Retina (tissue), 1 donor: Measurements from ENCODE around the gene NFIA.

ENCODE experiments used
- DNase-seq: peaks from one replicate; pipeline ENCODE4 v3.0.0-alpha.2; 2016

NFIA gene

GRCh38 chr1:61190153-61190552 lies 107.8 kb downstream of the NFIA start:
- no peak for DNase-seq

DNA sequence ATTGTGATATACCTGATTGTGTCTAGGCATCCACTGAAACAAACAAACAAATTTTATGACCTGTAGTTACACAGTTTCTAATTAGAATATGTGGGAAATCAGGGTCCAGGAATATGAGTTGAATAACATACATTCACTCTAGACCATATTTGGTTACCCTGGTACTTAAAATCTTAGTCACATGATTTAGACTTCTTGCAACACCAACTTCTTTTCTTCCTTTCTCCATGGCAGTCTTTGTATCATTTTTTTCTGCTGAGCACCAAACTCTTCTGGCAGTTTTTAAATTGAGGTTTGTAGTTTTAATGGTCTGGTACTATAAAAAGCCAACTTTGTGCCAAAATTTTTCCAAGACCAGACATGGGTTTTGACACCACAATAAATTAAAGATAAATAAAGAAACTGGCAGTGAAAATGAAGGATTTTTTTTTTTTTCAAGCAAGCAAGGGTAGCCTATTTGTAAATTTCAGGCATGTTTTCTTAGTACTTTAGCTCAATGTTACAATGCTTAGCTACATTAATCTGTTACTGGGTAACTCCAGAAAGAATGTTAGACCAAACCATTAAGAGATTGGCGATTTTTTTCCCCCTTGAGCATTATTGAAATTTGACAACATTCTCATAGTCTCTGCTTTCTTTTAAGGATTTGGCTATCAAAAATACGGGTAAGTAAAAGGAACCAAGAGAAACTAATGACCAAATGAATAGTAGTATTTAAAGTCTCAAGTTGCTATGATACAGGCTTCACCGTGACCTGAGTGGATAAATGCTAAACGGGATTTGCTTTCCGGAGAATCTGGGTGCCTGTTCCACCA lies 108.5 kb downstream of the NFIA start:
- no peak for DNase-seq

DNA sequence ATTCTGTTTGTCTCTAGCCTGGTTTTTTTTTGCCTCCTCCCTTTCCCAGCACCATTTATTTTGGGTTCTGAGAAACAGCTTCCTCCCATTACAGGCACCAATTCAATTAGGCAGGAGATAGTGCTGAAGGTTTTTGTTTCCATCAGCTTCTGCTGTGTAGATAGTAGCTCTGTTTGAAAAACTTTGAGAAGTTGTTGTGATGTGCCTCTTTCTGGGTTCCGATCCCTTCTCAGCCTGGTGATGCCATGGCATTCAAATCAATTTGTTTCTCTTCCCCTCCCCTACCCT lies 109.0 kb downstream of the NFIA start:
- no peak for DNase-seq

DNA sequence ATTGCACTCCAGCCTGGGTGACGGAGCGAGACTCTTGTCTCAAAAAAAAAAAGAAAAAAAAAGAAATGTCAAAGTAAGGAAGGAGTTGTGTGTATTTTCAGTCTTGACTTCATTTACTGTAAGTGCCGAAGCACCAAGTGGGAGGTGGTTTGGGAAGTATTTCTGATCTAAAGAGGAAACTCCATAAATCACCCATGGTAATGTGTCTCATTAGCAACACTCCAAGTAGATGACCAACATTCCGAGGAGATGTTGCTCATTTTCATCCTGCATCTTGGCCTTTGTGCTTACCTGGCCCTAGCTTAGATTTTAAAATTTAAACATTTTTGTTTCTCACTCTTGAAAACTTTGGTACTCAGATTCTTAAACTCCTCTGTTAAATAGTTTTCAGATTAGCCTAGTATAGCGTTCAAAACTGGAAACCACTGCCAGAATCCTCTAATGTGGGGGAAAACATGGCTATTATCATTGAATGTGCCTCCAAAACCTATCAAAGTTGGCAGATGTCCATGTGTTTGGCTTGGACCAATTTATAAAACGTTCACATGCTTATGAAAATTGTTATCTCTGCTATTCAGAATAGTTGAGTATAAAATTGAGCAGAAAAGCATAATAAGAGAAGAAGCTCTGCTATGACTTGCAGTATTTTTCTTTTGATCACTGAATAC lies 110.4 kb downstream of the NFIA start:
- DNase-seq, result no peak

DNA sequence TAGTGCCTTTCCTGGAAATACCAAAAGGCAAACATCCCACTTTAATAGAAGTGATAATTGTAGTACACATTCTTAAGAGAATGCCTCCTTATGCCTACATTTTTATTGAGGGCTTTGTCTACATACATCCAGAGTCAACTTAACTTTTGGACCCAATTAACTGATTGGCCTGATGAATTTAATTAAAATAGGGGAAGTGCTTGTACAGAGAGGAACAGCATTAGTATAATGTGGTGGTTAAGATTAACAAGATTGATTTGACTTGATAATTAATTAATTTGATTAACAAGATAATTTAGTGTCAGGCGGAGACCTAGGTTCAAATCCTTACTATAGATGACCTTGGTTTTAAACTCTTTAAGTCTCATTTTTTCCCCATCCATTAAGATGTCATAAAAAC lies 111.4 kb downstream of the NFIA start:
- DNase-seq, result no peak

- no peak for DNase-seq
These were observed 116.2 kb downstream of the NFIA start for GRCh38 chr1:61198554-61198953.

- no peak for DNase-seq
These were observed 118.7 kb downstream of the NFIA start for GRCh38 chr1:61201035-61201434.

GRCh38 chr1:61202854-61203598 lies 120.7 kb downstream of the NFIA start:
- no peak for DNase-seq

DNA sequence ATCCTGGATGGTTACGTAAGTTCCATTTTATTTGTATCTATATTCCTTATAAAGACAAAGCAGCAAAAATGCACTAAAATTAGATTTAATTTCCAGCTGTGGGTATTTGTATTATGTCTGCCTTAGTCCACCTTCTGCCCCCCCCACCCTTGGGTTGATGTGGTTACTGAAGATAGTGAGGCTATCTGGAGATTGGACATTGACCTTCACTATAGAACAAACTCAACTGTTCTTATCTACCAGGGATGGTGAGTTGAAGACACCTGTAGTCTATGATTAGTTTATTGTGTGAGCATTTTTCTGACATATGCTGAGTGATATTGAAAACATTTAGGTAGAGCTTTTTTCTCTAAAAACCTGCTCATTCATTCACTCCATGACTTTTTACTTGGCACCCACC lies 122.2 kb downstream of the NFIA start:
- no peak for DNase-seq

GRCh38 chr1:61207416-61207815 lies 125.1 kb downstream of the NFIA start:
- no peak for DNase-seq

DNA sequence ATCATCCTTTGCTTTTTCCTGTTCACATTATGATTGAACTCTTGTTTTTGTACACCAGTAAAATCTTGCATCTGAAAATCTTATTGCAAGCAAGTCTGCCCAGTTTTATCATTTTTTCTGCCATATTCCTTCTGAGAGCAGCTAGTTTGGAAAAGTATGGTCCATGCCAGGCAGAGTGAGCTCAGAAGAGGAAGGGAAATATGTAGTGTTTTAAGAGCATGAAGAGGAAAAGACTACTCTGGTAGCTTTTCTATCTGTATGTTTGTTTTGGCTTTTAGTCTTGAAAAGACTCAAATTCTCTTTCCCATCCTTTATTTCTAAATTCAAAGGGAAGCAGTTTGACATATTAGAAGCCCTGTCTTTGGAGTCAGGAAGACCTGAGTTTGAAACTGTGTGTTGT lies 125.8 kb downstream of the NFIA start:
- DNase-seq, result no peak

- no peak for DNase-seq
These were observed 126.5 kb downstream of the NFIA start for GRCh38 chr1:61208831-61209230.

DNA sequence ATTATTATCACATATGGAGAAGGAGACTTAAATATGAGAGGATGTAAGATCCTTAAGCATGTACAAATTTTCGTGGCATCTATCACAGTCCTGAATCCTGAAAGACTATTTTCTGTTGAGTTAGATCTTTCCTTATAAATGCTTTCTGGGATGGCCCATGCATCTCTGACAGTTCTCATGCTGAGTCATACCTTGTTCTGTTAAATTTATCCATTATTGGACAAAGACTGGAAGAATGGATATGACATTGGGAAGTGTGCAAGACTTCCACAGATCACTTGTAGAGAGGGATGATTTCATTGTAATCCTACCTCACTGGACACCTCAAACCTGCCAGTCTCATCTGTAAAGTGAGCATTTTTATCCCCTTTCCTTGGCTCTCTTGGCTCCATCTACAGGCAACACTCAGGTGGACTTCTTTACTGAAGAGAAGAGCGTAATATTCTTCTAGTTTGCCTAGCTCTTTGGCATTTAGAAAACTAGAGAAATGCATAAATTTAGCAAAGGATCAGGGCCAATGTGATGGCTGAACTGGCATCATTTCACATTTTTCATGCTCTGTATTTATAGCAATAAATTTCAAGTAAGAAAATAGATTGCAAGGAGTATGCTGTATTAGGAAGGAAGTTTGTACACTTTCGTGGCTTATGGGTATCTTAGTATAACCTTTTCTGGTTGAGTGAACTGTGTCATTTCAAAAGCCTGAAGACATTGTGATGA lies 128.2 kb downstream of the NFIA start:
- no peak for DNase-seq

DNA sequence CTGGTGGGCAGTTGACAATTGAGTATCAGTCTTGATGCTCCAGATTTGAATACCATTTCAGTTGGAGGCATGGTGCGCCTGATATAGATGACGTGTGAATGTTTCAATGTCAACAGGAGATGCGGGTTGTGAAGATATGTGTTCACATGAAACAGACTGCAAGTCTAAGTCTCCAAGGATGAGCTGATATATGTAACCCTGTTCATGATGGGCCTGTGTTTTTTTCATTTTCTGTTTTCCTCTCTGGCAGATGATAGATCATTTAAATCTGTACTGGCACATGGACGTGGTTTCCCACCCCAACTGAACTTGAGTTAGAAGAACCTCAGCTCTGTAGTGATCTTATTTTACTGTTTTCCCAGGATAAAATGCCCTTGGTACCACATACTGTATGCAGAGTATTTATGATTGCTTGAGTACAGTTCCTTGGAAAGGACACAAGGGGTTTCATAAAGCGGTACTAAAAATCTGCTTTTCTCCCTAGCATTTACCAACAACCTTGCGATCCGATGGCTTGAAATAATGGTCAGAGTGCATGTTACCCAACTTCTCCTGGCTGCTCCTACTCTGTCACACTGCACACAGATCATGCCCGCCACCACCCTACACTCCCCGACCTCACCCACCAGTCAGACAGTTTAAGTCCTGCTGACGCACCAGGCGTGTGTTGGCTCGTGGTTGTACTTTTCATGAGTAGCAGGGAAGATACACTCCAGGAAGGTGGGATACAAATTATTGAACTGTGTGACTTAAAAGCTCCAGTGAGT lies 131.1 kb downstream of the NFIA start:
- no peak for DNase-seq

DNA sequence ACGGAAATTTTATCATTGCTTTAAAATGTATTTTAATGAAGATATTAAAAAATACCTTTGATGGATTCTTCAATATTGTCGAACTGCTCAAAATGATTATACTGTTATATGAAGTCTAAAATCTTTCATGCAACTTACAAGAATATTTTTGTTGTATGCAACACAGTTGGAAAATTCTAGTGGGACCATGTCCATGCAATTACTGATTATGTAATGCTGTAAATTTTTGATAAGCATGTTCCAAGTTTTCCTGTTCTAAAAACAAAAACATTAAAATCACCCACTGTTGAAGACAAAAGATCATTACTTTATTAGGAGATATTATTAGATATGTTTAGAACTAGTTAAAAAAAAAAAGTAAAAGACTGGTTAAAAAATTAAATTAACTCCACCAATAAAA lies 132.8 kb downstream of the NFIA start:
- DNase-seq, result no peak

DNA sequence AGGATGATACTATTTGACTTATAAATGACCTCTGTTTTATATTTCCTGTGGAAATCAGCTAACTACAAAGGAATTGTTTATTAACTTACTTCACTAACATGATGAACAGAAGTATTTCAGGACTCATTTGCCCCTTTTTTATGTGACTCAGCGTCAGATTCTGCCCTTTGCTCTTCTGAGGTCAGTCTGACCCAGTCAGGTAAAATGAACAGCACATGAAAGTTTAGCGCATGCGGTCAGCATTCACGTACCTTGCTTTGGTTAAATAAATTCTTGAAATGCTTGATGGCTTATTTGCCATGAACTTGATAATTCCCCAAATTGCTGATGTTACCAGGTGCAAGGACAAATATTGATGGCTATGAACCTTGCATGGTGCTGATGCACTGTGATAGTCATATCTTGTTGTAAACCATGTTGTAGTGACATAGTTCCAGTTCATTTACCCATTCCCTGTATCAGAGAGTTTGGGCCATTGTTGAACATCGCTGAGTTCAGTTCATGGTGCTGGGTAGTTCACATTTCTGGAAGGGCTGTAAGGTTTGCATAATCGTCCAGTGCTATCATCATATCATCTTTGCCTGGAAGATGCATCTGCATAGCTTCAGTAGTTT lies 133.4 kb downstream of the NFIA start:
- no peak for DNase-seq

GRCh38 chr1:61220536-61220935 lies 138.2 kb downstream of the NFIA start:
- no peak for DNase-seq

GRCh38 chr1:61221642-61222041 lies 139.3 kb downstream of the NFIA start:
- DNase-seq, result no peak

GRCh38 chr1:61222240-61222639 lies 139.9 kb downstream of the NFIA start:
- DNase-seq, result no peak

DNA sequence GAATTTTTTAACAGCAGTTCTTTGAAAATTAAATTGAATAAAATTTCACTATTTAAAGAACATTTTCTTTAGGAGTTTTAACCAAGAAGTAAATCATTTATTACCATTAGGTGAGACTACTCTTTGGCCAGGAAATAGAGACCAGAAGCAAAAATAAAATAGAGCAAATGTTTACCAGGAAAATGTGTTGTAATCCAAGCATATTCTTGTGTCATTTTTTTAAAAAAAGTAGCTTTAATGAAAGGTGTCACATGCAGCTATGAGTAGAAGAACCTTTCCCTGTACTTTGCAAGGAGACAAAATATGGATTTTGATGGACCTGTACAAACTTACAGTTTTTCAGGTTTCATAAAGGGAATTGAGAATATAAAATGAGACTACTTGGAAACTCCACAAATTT lies 140.8 kb downstream of the NFIA start:
- no peak for DNase-seq

DNA sequence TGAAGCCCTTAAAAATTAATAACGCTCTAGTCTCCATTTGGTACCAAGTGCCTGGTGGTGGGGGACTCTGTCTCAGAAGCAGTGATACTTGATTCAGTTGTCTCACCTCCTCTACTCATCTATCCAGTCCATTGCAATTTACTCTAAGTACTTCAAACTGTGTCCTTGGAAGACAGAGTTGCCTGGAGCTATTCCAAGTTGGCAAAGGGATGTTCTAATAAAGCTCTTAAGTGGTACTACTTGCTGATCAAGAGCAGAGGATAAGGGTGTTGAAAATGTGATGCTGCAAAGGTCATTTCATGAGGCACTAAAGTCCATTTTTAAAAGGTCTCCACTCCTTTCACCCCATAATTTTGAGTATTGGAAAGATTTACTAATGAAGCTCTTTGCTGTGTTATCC lies 142.2 kb downstream of the NFIA start:
- no peak for DNase-seq

DNA sequence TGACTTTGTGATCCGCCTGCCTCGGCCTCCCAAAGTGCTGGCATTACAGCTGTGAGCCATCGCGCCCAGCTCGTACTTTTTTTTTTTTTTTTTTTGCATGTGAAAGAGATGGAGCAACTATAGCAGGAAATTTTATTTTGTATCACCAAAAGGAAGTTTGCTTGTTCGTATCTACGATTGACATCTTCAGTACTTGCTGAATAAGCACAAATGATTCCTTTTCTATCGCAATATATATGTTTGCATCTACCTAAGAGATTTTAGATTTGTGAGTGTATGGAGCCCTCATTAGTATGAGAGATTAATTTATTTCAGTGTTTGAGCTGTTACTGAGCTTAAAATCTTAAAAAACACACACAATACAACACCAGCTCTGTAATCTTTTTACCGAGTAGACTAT lies 143.1 kb downstream of the NFIA start:
- DNase-seq, result no peak
